Stomach (tissue), 9 donors: ENCODE measurements around the gene LEFTY1. TPM values are rescaled to one million over a fixed set of nuclear protein-coding genes. Genes with fewer than 3 reads are reported as not detected.
A peak's percentile ranks its signal among the peaks of the same experiment; 100 is the strongest.

Source experiments
- DNase-seq, 2 donors: peaks; one replicate each; pipeline versions ENCODE4 v3.0.0 to v3.0.0-alpha.2; 2013 to 2019
- H3K27ac ChIP-seq, 5 donors: fragments of 200-600 bp in 4 of 5; sonication (generic) in 4 of 5; one replicate each; pipeline ENCODE4 v1.5.1; 2013 to 2019; ENCODE audit warnings: mild to moderate bottlenecking in 1 of 5, moderate library complexity in 1 of 5
- H3K27me3 ChIP-seq, 3 donors: fragments of 200-600 bp; sonication (generic); one replicate each; pipeline ENCODE4 v1.5.1; 2017 to 2019; ENCODE audit warnings: mixed run types in 1 of 3
- H3K36me3 ChIP-seq, 4 donors: fragments of 200-600 bp; sonication (generic); 1 replicate in 3 of 4; 2 replicates in 1 of 4; pipeline ENCODE4 v1.5.1; 2016 to 2019
- H3K4me1 ChIP-seq, 4 donors: fragments of 200-600 bp; sonication (generic); one replicate each; pipeline ENCODE4 v1.5.1; 2016 to 2019
- H3K4me3 ChIP-seq, 4 donors: fragments of 200-600 bp; sonication (generic) in 3 of 4; one replicate each; pipeline ENCODE4 v1.5.1; 2016 to 2019; ENCODE audit warnings: mild to moderate bottlenecking in 1 of 4
- H3K9me3 ChIP-seq, 4 donors: fragments of 200-600 bp; sonication (generic); one replicate each; pipeline ENCODE4 v1.5.1; 2016 to 2019
- CTCF ChIP-seq, 7 experiments: fragments of 450-650 bp in 4 of 7; fragments of 200-600 bp in 3 of 7; sonication (generic) in 3 of 7; IDR thresholded peaks; one replicate each; pipeline ENCODE4 v1.5.1; 2016 to 2019; ENCODE audit warnings: antibody characterized with exemption in 7 of 7, control low read depth in 2 of 7, mild to moderate bottlenecking in 1 of 7
- EP300 ChIP-seq: sonication (generic); formaldehyde crosslinking; IDR thresholded peaks from one replicate; pipeline ENCODE4 v1.6.1; 2017; ENCODE audit warnings: antibody characterized with exemption
- POLR2A ChIP-seq, 4 donors: fragments of 450-650 bp; IDR thresholded peaks; one replicate each; pipeline ENCODE4 v1.6.1; 2016; ENCODE audit warnings: antibody characterized with exemption in 4 of 4, control low read depth in 2 of 4, mild to moderate bottlenecking in 1 of 4, moderate library complexity in 1 of 4
- POLR2AphosphoS5 ChIP-seq, 3 donors: sonication (generic); formaldehyde crosslinking; IDR thresholded peaks; one replicate each; pipeline ENCODE4 v1.6.1; 2016; ENCODE audit warnings: antibody characterized with exemption in 3 of 3
- WGBS, 5 donors: extraction: QIAGEN DNeasy Blood & Tissue Kit in 3 of 5; methylation state at CpG; one replicate each; pipeline versions ENCODE4 v1.1.5 to v1.1.7; 2013 to 2018; 5-methylcytosine and 5-hydroxymethylcytosine counted together
- intact Hi-C: fragments of 100-400 bp; cut with DNase I; formaldehyde crosslinking; loops from one replicate; pipeline ENCODE4 v1.15.1; 2023; ENCODE audit warnings: low total_unique reads
- polyA plus RNA-seq, 3 donors: library from polyadenylated mRNA; stranded (reverse); fragments of 200-250 nt; gene quantifications; one replicate each; pipeline ENCODE4 v1.2.3, GENCODE V29; 2013
- total RNA-seq, 5 donors: library from RNA; depleted of rRNA; stranded (reverse); fragments of >200 nt; gene quantifications; one replicate each; pipeline versions ENCODE4 v1.1.0 to v1.2.3, GENCODE V29; 2014 to 2016
- donor health status: healthy with polysubstance abuse.
- donor health status: Bipolar disorder and iron deficiency.
- donor health status: healthy.

LEFTY1 gene
- total and polyA plus RNA-seq, 8 donors = 0.37 to 499 (median 0.61) TPM; not detected in 3

GRCh38 chr1:225928186-225929175 is 39.5 kb upstream of the LEFTY1 start:
- Histone ChIP-seq H3K27me3 (no peaks in the 10 kb centered on the region), H3K4me3 (no peak overlapping the region), H3K36me3 (no peaks in the 10 kb centered on the region), H3K9me3 (no peaks in the 10 kb centered on the region), H3K27ac (no peak overlapping the region), H3K4me1 (peaks cover 0 to 11% (median 9%) of the 10 kb centered on the region in 4 donors)
- 79 to 91% (median 84%) methylated on average over 14 of the region's 14 CpGs for WGBS, 5 donors
- intact Hi-C loops = no loop called here
- TF ChIP-seq POLR2AphosphoS5 (IDR thresholded peaks at IDR 0.05) = no peak
- TF ChIP-seq POLR2A (IDR thresholded peaks at IDR 0.05) = no peak
- TF ChIP-seq EP300 = no peak
- TF ChIP-seq CTCF (IDR thresholded peaks at IDR 0.05) = no peak
- no peak for DNase-seq

- Histone ChIP-seq H3K9me3 (no peaks in the 10 kb centered on the region), H3K36me3 (peaks cover 3 to 8% (median 6%) of the 10 kb centered on the region in 4 donors), H3K4me1 (peaks cover 12 to 28% (median 26%) of the 10 kb centered on the region in 4 donors), H3K27me3 (no peaks in the 10 kb centered on the region), H3K27ac (no peak overlapping the region), H3K4me3 (no peak overlapping the region)
- intact Hi-C loops = no loop called here
- 83 to 94% (median 91%) methylated on average over 3 of the region's 3 CpGs for WGBS, 5 donors
- TF ChIP-seq CTCF (IDR thresholded peaks at IDR 0.05) = no peak
- no peak for TF ChIP-seq POLR2A (IDR thresholded peaks at IDR 0.05)
- TF ChIP-seq EP300 = no peak
- no peak for TF ChIP-seq POLR2AphosphoS5 (IDR thresholded peaks at IDR 0.05)
- no peak for DNase-seq
Measured at GRCh38 chr1:225926551-225927113, 37.7 kb upstream of the LEFTY1 start.

GRCh38 chr1:225923692-225924555 is 35.0 kb upstream of the LEFTY1 start, which contains the start of gene PYCR2:
Gene PYCR2 (minus strand): TSS chr1:225924250. CDS start chr1:225924110, 140 bp downstream.
- peaks cover 16 to 27% (median 23%) of the 10 kb centered on the region in 4 donors for H3K36me3 ChIP-seq
- peak; percentile 96 to 98 for DNase-seq
- peaks cover 20 to 52% (median 45%) of the 10 kb centered on the region in 4 donors for H3K4me1 ChIP-seq
- peak within 1 kb of the TSS; percentile 90 to 99 (median 91) for H3K27ac ChIP-seq
- 0 to 1% (median 0%) methylated on average over 14 to 78 of the region's 80 CpGs for WGBS, 5 donors
- no peaks in the 10 kb centered on the region for H3K9me3 ChIP-seq
- no peaks in the 10 kb centered on the region for H3K27me3 ChIP-seq
- intact Hi-C loops = no loop called here
- TF ChIP-seq CTCF (IDR thresholded peaks at IDR 0.05) = no peak
- TF ChIP-seq POLR2AphosphoS5 (IDR thresholded peaks at IDR 0.05) = peak; percentile 88 to 95 (median 89)
- TF ChIP-seq POLR2A (IDR thresholded peaks at IDR 0.05) = peak in 2 of 4 donors; percentile 72 to 75
- no peak for TF ChIP-seq EP300
- peak within 1 kb of the TSS; percentile 69 to 93 (median 89) for H3K4me3 ChIP-seq

- Histone ChIP-seq H3K36me3 (peaks cover 16 to 33% (median 29%) of the 10 kb centered on the region in 4 donors), H3K4me1 (peaks cover 20 to 52% (median 45%) of the 10 kb centered on the region in 4 donors), H3K4me3 (peak overlapping the region; percentile 69 to 93 (median 89)), H3K27ac (peak overlapping the region; percentile 90 to 99 (median 91)), H3K9me3 (no peaks in the 10 kb centered on the region), H3K27me3 (no peaks in the 10 kb centered on the region)
- DNase-seq = no peak
- intact Hi-C loops = no loop called here
- WGBS, 5 donors = 0 to 2% (median 0%) methylated on average over 7 to 8 of the region's 8 CpGs
- no peak for TF ChIP-seq CTCF (IDR thresholded peaks at IDR 0.05)
- no peak for TF ChIP-seq EP300
- TF ChIP-seq POLR2A (IDR thresholded peaks at IDR 0.05) = no peak
- no peak for TF ChIP-seq POLR2AphosphoS5 (IDR thresholded peaks at IDR 0.05)
Measured at GRCh38 chr1:225923381-225923691, 34.4 kb upstream of the LEFTY1 start.
